T-helper 2 cell treated with Interferon-gamma antibody and Interleukin-4, amounts not matched to agents 100 ng/mL and 5 ng/mL, for 36 hours (primary cell): Measurements from ENCODE around the gene STAG1. TPM values are rescaled to one million over a fixed set of nuclear protein-coding genes. Genes with fewer than 3 reads are reported as not detected.

ENCODE experiments used
- total RNA-seq: library from RNA; stranded (reverse); gene quantifications from 2 replicates; pipeline ENCODE4 v1.2.3, GENCODE V29; 2022

The STAG1 gene
- total RNA-seq, 1 donor from 2014 or later, result 48.7 TPM

Other genes with a start within 250 kb of the STAG1 start
- gene SLC35G2, start 66.7 kb upstream of the STAG1 start, total RNA-seq, result 0.34 and 0.48 TPM in 2 replicates
- 41.5 and 45.4 TPM in 2 replicates for gene NCK1, start 109.8 kb upstream of the STAG1 start, total RNA-seq
- gene IL20RB, start 205.6 kb upstream of the STAG1 start, total RNA-seq, result 1.2 and 3.2 TPM in 2 replicates